HG03103 (cell line): ENCODE results near the gene TRIM14.
"Not testable (repeated sequence)": the region's sequence is repeated elsewhere in the genome, so short reads cannot be mapped to it uniquely, and the experiment has no call there.

Source experiments
- ATAC-seq: cut with Tn5 transposase; IDR thresholded peaks from one replicate; pipeline ENCODE4 v1.9.1; 2021; ENCODE audit warnings: low read depth; ENCODE audit not compliant: unreplicated experiment

TRIM14 gene

GRCh38 chr9:98054376-98054951 is 64.6 kb downstream of the TRIM14 start:
- ATAC-seq, result no peak

GRCh38 chr9:98050351-98050750 is 68.7 kb downstream of the TRIM14 start:
- ATAC-seq, result no peak

GRCh38 chr9:98049288-98050072 is 69.5 kb downstream of the TRIM14 start:
- no peak for ATAC-seq

DNA sequence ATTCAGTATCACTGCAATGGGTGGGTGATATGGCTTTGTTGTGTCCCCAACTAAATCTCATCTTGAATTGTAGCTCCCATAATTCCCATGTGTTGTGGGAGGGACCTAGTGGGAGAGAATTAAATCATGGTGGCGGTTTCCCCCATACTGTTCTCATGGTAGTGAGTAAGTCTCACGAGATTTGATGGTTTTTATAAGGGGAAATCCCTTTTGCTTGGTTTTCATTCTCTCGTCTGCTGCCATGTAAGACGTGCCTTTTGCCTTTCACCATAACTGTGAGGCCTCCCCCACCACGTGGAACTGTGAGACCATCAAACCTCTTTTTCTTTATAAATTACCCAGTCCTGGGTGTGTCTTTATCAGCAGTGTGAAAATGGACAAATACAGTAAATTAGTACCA is 72.0 kb downstream of the TRIM14 start:
- ATAC-seq, result no peak

DNA sequence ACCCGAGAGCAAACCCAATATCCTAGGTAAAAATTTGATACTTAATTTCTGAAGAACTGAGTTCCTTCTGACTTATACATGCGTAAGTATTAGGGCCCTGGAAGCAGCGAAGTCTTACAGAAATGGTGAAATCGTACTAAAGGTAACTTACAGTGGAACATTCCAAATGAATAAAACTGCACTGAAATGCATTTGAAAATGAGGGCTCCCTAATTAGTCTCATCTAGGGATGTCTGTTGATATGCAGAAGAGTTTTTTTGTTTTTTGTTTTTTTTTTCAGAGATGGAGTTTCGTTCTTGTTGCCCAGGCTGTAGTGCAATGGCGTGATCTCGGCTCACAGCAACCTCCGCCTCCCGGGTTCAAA is 72.9 kb downstream of the TRIM14 start:
- no peak for ATAC-seq

- ATAC-seq, result no peak
Measured at GRCh38 chr9:98045234-98046179, 73.5 kb downstream of the TRIM14 start.

DNA sequence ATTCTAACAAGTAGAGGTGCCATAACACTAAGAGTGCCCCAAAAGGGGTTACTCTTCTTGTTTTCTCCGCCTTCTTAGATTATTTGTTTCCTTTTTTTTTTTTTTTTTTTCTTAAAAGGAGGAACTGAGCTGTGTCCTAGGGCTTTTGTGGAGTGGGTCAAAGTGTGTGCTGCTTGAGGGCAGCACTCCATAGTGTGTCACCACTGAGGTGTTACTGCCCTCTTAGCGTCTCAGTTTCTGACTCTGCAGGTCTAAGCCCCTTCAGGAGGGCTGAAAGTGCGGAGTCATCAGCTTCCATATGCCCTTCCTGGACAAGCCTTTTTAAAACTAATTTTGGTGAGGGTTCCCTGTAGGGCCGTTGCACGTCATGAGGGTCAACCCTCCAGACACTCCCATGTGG is 75.1 kb downstream of the TRIM14 start:
- ATAC-seq, result no peak

- ATAC-seq, result no peak
Measured at GRCh38 chr9:98040212-98040611, 78.8 kb downstream of the TRIM14 start.

DNA sequence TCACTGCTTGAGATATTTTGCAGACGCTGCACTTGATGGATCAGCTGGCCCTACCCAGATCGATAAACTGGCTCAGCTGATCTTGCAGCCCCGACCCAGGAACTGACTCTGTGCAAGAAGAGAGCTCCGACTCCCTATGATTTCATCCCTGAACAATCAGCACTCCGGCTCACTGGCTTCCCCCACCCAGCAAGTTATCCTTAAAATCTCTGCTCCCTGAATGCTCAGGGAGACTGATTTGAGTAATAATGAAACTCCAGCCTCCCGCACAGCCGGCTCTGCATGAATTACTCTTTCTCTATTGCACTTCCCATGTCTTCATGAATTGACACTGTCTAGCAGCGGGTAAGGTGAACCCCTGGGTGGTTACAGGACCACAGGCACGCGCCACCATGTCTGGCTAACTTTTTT is 79.4 kb downstream of the TRIM14 start:
- peak; percentile 49 for ATAC-seq

GRCh38 chr9:98038958-98039357 is 80.1 kb downstream of the TRIM14 start:
- ATAC-seq, result no peak

DNA sequence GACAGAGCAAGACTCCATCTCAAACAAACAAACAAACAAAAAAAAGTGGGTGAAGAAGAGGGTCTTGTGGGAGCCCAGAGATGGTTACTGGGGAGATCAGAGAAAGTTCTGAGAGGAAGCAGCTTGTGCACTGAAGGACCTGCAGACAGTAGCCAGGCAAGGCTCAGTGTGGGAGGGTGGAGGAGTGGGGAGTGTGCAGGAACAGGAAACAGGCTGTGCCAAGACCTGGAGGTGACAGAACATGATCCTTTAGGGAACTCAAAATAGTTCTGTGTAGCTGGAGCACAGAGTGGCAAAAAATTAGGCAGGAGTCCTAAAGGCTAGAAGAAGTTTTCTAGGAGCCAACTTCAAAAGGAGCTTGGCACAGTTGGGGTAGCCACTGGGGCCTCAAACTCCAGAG is 81.7 kb downstream of the TRIM14 start:
- ATAC-seq, result no peak

DNA sequence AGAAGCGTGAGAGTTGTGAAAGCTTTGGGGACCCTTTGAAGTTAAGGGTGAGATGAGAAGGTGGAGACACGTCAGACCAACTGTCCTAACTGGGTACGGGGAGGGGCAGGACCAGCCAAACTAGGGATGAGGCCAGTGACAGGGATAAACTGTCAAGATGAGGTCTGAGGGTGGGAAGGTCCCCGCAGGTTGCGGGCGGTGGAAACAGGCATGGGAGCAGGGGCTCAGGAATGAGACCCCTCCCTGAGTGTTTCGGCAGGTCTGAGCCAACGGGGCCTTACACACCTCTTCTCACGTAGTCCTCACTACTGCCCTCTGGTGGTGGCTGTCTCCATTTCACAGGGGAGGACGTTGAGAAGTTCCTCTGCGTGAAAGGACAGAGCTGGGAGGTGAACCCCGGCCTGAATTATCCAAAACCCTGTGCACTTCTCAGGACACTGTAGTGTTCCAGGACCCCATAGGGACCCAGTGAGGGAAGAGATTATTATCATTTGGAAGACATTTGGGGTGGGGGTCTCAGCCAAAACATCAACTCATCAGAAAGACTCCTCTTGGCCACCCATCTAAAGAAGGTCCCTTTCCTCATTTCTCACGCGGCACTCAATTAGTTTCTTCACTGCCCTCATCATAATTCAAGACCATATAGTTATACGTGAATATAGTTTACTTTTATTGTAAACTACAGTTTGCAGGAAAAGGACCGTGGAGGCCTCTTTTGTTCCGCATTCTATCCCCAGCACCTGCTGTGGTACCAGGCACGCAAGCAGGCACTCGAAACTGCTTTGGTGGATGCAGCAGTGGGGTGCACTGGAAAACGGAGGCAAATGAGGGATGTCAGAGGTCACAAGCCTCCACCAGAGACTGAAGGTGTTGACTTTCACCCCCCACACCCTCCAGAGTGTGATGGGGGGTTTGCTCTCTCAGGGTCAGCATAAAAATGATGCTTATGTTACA is 84.2 kb downstream of the TRIM14 start:
- peak; percentile 42 for ATAC-seq

- ATAC-seq, result no peak
Measured at GRCh38 chr9:98031935-98032334, 87.1 kb downstream of the TRIM14 start.

DNA sequence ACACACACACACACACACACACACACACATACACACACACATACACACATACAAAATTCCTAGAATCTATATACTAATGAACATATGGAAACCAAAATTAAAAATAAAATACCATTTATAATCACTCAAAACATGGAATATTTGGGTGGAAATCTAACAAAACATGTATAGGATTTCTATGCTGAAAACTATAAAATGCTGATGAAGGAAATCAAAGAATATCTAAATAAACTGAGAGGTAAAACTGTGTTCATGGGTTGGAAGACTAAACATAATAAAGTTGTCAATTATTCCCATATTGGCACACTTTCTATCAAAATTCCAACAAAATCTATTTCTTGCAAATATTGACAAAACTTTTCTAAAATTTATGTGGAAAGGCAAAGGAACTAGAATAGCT is 87.9 kb downstream of the TRIM14 start:
- ATAC-seq, result no peak

DNA sequence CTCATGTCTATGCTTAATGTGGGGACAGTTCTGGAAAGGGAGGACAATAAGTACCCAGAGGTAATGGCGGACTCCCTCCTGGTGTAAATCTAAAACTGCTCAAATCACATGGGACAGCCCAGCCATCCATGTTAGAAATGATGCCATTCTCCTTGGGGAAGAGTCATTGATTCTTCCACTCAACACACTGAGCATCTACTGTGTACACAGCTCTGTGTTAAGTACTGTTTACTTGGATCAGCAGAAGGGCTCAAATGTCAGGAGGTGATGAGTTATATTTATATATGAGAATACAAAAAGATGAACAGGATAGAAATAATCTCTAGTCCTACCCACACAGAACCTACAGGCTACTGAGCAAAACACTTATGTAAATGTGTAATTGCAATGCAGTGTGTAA is 94.3 kb downstream of the TRIM14 start:
- no peak for ATAC-seq

GRCh38 chr9:98022447-98022846 is 96.6 kb downstream of the TRIM14 start:
- no peak for ATAC-seq

DNA sequence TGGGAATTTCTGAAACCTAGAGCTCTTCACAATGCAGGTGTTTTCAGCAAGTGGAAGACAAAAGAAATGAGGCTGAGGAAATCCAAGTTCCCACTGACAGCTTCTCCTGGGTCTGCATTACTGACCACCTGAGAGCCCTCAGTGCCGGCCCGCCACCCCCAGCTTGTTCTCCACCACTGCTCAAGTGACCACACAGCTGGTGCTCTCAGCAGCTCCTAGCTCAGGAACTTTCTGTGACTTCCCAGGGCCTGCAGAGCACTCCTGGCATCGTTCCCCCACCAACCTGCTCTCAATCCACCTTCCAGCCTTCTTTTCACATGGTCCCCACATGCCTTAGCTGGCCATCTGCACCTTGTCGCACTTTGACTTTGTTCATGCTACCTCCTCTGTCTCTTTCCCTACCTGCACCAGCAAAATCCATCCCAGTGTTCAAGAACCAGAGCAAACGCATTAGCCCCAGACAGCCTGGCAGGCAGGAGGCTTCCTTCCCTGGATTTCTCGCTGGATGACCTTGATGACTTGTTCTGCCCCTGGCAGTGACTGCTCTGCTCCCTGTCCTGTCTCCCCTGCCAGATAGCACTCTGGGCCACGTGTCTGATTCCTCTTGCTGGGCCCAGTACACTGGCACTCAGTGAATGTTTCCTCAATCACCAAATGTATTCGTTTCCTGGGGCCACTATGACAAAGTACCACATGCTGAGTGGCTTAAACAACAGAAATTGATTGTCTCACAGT is 97.5 kb downstream of the TRIM14 start:
- no peak for ATAC-seq

DNA sequence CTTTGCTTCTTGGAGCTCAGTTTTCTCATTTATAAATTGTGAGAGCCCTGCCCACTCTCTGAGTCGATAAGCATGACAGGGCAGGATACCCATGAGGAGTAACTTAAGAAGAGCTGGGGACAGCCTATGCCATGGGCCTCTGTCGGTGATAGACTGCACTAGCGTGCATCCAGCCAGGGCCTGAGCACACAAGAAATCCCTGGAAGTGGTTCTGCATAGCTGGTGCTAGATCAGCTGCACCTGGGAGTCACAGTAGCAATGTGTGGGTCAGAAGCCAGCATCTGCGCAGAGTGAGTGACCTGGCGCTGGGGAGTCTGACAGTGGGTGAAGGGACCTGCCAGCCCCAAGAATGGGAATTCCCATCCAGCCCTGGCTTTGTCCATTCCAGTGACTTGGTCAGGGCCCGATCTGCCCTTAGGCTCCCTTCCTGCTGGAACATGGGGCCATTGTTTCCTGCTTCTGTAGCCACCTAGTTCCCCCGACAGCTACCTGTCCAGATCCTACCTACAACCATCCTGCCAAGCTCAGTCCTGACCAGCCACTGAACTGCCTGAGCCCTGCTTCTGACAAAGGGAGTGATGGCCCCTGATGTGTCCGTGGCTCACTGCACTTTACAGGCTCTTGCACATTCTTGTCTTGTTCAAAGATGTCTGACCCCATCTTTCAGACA is 98.4 kb downstream of the TRIM14 start:
- ATAC-seq, result no peak

- ATAC-seq, result not testable (repeated sequence)
Measured at GRCh38 chr9:98019869-98020268, 99.2 kb downstream of the TRIM14 start.
